Measurements from ENCODE around the gene EMD. TPM values are rescaled to one million over a fixed set of nuclear protein-coding genes. Genes with fewer than 3 reads are reported as not detected.

The EMD gene
- polyA plus RNA-seq, 3 donors = 71.3 to 97.8 (median 78.0) TPM

DNA sequence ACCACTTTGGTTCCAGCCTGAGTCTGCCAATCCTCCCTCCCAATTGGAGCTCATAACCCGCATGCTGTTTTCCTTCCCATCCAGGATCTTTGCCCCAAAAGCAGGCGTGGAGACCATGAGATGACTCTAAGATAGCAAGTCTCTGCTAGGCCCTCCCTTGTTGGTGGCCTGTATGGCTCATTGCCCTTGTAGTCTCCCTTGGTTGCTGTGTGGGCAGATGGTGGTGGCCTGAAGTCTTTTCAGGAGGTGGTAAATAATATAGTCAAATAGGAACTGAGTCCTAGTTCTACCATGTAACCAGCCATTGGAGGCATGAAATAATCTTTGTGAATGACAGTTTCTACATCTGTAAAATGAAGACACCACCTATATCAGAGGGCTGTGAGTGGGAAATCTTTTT, 50.6 kb downstream of the EMD start:
- no peak for DNase-seq (ENCODE audit: extremely low read depth in 1 of 11, low read depth in 9 of 11, low spot score in 4 of 11)

- DNase-seq (ENCODE audit: extremely low read depth in 1 of 11, low read depth in 9 of 11, low spot score in 4 of 11) = no peak
These were observed 51.4 kb downstream of the EMD start for GRCh38 chrX:154430479-154430878.

- no peak for DNase-seq (ENCODE audit: extremely low read depth in 1 of 11, low read depth in 9 of 11, low spot score in 4 of 11)
These were observed 51.8 kb downstream of the EMD start for GRCh38 chrX:154430916-154431315.

Other genes starting within 250 kb of the EMD start
- gene OPN1LW, start 235.1 kb upstream of the EMD start, polyA plus RNA-seq (ENCODE audit: insufficient read length in 3 of 3) = not detected
- gene OPN1MW, start 196.7 kb upstream of the EMD start, polyA plus RNA-seq (ENCODE audit: insufficient read length in 3 of 3) = not detected
- gene OPN1MW2, start 159.5 kb upstream of the EMD start, polyA plus RNA-seq (ENCODE audit: insufficient read length in 3 of 3) = not detected
- gene OPN1MW3, start 121.7 kb upstream of the EMD start, polyA plus RNA-seq (ENCODE audit: insufficient read length in 3 of 3) = not detected
- not detected for gene TEX28, start 84.2 kb upstream of the EMD start, polyA plus RNA-seq (ENCODE audit: insufficient read length in 3 of 3)
- under 1 TPM; 0.22 to 0.52 (median 0.24) TPM for gene TKTL1, start 83.5 kb upstream of the EMD start, polyA plus RNA-seq (ENCODE audit: insufficient read length in 3 of 3)
- 100 to 1,000 TPM; 412 to 595 (median 545) TPM for gene FLNA, start 4.7 kb upstream of the EMD start, polyA plus RNA-seq (ENCODE audit: insufficient read length in 3 of 3)
- 1,000 to 10,000 TPM; 3,021 to 3,596 (median 3,323) TPM for gene RPL10, start 19.1 kb downstream of the EMD start, polyA plus RNA-seq (ENCODE audit: insufficient read length in 3 of 3)
- 10 to 100 TPM; 11.5 to 13.9 (median 12.0) TPM for gene DNASE1L1, start 30.0 kb downstream of the EMD start, polyA plus RNA-seq (ENCODE audit: insufficient read length in 3 of 3)
- gene TAFAZZIN, start 32.2 kb downstream of the EMD start, polyA plus RNA-seq (ENCODE audit: insufficient read length in 3 of 3) = 10 to 100 TPM; 32.4 to 51.9 (median 33.2) TPM
- gene ATP6AP1, start 49.4 kb downstream of the EMD start, polyA plus RNA-seq (ENCODE audit: insufficient read length in 3 of 3) = 100 to 1,000 TPM; 133 to 160 (median 154) TPM
- gene GDI1, start 57.9 kb downstream of the EMD start, polyA plus RNA-seq (ENCODE audit: insufficient read length in 3 of 3) = 100 to 1,000 TPM; 112 to 147 (median 141) TPM
- 10 to 100 TPM; 47.3 to 60.2 (median 54.6) TPM for gene FAM50A, start 64.8 kb downstream of the EMD start, polyA plus RNA-seq (ENCODE audit: insufficient read length in 3 of 3)
- 10 to 100 TPM; 52.8 to 72.0 (median 57.0) TPM for gene PLXNA3, start 79.0 kb downstream of the EMD start, polyA plus RNA-seq (ENCODE audit: insufficient read length in 3 of 3)
- 10 to 100 TPM in 2 of 3 donors, 1 to 10 TPM in 1; 9.2 to 14.9 (median 11.8) TPM for gene LAGE3, start 100.0 kb downstream of the EMD start, polyA plus RNA-seq (ENCODE audit: insufficient read length in 3 of 3)
- gene UBL4A, start 107.3 kb downstream of the EMD start, polyA plus RNA-seq (ENCODE audit: insufficient read length in 3 of 3) = 10 to 100 TPM; 23.9 to 32.2 (median 25.9) TPM
- gene SLC10A3, start 111.3 kb downstream of the EMD start, polyA plus RNA-seq (ENCODE audit: insufficient read length in 3 of 3) = 10 to 100 TPM; 14.8 to 23.1 (median 21.4) TPM
- 10 to 100 TPM; 22.9 to 42.8 (median 36.7) TPM for gene FAM3A, start 136.9 kb downstream of the EMD start, polyA plus RNA-seq (ENCODE audit: insufficient read length in 3 of 3)
- 10 to 100 TPM; 39.2 to 46.8 (median 40.5) TPM for gene G6PD, start 167.6 kb downstream of the EMD start, polyA plus RNA-seq (ENCODE audit: insufficient read length in 3 of 3)
- gene IKBKG, start 168.3 kb downstream of the EMD start, polyA plus RNA-seq (ENCODE audit: insufficient read length in 3 of 3) = 10 to 100 TPM; 13.7 to 20.2 (median 19.5) TPM
- not detected for gene CTAG1A, start 205.8 kb downstream of the EMD start, polyA plus RNA-seq (ENCODE audit: insufficient read length in 3 of 3)
- gene CTAG1B, start 240.0 kb downstream of the EMD start, polyA plus RNA-seq (ENCODE audit: insufficient read length in 3 of 3) = not detected

All from renal cortex interstitium (tissue), 11 donors.